ENCODE data around the gene PLEKHA5. TPM values are rescaled to one million over a fixed set of nuclear protein-coding genes. Genes with fewer than 3 reads are reported as not detected.
A peak's percentile ranks its signal among the peaks of the same experiment; 100 is the strongest.
"Not testable (repeated sequence)": the region's sequence is repeated elsewhere in the genome, so short reads cannot be mapped to it uniquely, and the experiment has no call there.

PLEKHA5 gene
- total and polyA plus RNA-seq, 2 experiments from 2014 or later = 82.8 to 112 TPM

DNA sequence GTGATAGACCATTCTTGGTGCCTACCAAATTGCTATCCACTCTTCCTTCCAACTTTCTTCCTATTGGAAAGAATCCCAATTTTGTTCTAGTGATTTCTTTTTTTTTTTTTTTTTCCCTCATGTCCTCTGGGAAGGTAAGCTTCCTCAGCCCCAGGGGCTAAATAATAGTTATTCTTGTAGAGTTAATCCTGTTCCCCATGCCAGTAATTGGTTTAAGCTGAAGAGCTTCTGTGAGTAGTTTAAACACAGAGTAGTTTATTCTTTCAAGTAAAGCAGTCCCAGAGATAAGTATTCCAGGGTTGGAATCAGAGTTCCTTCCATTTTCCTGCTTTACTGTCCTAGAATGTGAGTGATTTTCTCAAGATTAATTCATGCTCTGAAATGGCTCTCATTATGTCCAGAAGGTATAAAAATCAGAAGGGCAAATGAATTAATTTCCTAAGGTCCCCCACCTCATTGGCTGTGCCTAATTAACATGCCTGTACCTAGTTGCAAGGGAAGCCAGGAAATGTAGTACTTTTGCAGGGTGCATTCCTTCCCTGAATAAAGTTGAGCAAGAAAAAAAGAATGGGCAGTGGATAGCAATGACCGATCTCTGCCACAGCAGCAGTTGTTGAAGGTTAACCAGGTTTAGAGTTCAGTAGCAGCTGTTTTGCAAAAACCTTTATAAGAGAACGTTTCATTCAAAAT is 97.8 kb downstream of the PLEKHA5 start:
- peaks cover 24% of the 10 kb centered on the region for H3K9me3 Mint-ChIP-seq
- no peak overlapping the region for H3K4me3 Mint-ChIP-seq
- no peaks in the 10 kb centered on the region for H3K9me2 ChIP-seq (ENCODE audit: insufficient read depth)
- peak overlapping the region; percentile 74; the same call in 1 of the 2 replicates for H3K27ac Mint-ChIP-seq
- H3K4me3 ChIP-seq = no peak overlapping the region
- ATAC-seq (peak; percentile 58), DNase-seq (ENCODE audit: low spot score) (peak; percentile 24)
- no peaks in the 10 kb centered on the region; the same call in 1 of the 2 replicates for H3K36me3 ChIP-seq (ENCODE audit: insufficient read depth)
- H3K27me3 Mint-ChIP-seq (ENCODE audit: insufficient read depth, low read depth, poor library complexity) = peaks cover 5% of the 10 kb centered on the region
- H3K36me3 Mint-ChIP-seq (ENCODE audit: low read depth) = peaks cover 31% of the 10 kb centered on the region
- no peak overlapping the region for H2AFZ ChIP-seq
- H3F3A ChIP-seq (replicated peaks; ENCODE audit: low read depth) = no peaks in the 10 kb centered on the region
- peaks cover 24% of the 10 kb centered on the region for H3K4me1 Mint-ChIP-seq
- H4K20me1 ChIP-seq (replicated peaks; ENCODE audit: insufficient read depth) = peaks cover 2% of the 10 kb centered on the region; the same call in 1 of the 2 replicates
- H3K4me1 ChIP-seq (ENCODE audit: insufficient read depth) = peaks cover 17% of the 10 kb centered on the region
- H3K79me2 ChIP-seq (replicated peaks; ENCODE audit: insufficient read depth) = peaks cover 88% of the 10 kb centered on the region
- H3K27me3 ChIP-seq (ENCODE audit: insufficient read depth) = no peaks in the 10 kb centered on the region
- TF ChIP-seq, protein P1, sequence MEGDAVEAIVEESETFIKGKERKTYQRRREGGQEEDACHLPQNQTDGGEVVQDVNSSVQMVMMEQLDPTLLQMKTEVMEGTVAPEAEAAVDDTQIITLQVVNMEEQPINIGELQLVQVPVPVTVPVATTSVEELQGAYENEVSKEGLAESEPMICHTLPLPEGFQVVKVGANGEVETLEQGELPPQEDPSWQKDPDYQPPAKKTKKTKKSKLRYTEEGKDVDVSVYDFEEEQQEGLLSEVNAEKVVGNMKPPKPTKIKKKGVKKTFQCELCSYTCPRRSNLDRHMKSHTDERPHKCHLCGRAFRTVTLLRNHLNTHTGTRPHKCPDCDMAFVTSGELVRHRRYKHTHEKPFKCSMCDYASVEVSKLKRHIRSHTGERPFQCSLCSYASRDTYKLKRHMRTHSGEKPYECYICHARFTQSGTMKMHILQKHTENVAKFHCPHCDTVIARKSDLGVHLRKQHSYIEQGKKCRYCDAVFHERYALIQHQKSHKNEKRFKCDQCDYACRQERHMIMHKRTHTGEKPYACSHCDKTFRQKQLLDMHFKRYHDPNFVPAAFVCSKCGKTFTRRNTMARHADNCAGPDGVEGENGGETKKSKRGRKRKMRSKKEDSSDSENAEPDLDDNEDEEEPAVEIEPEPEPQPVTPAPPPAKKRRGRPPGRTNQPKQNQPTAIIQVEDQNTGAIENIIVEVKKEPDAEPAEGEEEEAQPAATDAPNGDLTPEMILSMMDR (conservative IDR thresholded peaks at IDR 0.05; ENCODE audit: low read depth in 2 of 2) = no peak
- TF ChIP-seq EZH2phosphoT487 (IDR thresholded peaks at IDR 0.05; ENCODE audit: unreplicated experiment) (no peak), NANOG (IDR thresholded peaks at IDR 0.05; ENCODE audit: borderline replicate concordance) (no peak), EZH2 (IDR thresholded peaks at IDR 0.05; ENCODE audit: low read depth, unreplicated experiment) (no peak)
- H3K27ac ChIP-seq (ENCODE audit: low read depth) = peak overlapping the region; percentile 6; the same call in 1 of the 2 replicates
- 0 out of 2 replicates have a peak overlapping the region, but pooled peaks have one; percentile 6 for H3K4me2 ChIP-seq

DNA sequence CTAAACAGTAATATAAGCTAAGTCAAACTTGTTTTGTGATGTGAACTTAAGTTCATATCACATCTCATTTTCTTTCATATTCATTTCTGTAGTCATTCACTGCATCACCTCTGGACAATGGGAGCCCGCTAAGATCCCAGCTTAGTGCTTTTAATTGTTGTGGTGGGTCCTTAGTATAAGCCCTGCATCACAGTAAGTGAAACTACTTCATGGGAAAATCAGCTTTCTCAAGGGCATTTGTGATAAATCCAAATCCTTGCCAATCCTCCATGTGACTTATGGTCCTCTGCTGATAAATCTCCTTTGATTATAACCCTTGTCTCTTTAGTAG is 98.3 kb downstream of the PLEKHA5 start:
- H3K36me3 ChIP-seq (ENCODE audit: insufficient read depth) = no peaks in the 10 kb centered on the region; the same call in 1 of the 2 replicates
- no peak overlapping the region for H2AFZ ChIP-seq
- no peak overlapping the region for H3K4me3 ChIP-seq
- H3F3A ChIP-seq (replicated peaks; ENCODE audit: low read depth) = no peaks in the 10 kb centered on the region
- peaks cover 87% of the 10 kb centered on the region for H3K79me2 ChIP-seq (replicated peaks; ENCODE audit: insufficient read depth)
- Mint-ChIP-seq H3K36me3 (ENCODE audit: low read depth) (peaks cover 31% of the 10 kb centered on the region), H3K27ac (peak overlapping the region; percentile 74; the same call in 1 of the 2 replicates), H3K9me3 (peaks cover 24% of the 10 kb centered on the region), H3K4me1 (peaks cover 25% of the 10 kb centered on the region), H3K4me3 (no peak overlapping the region), H3K27me3 (ENCODE audit: insufficient read depth, low read depth, poor library complexity) (peaks cover 5% of the 10 kb centered on the region)
- no peak for DNase-seq (ENCODE audit: low spot score)
- no peaks in the 10 kb centered on the region for H3K9me2 ChIP-seq (ENCODE audit: insufficient read depth)
- peaks cover 17% of the 10 kb centered on the region for H3K4me1 ChIP-seq (ENCODE audit: insufficient read depth)
- H3K27ac ChIP-seq (ENCODE audit: low read depth) = no peak overlapping the region
- TF ChIP-seq JUNB (IDR thresholded peaks at IDR 0.05; ENCODE audit: unreplicated experiment) (no peak), EZH2 (IDR thresholded peaks at IDR 0.05; ENCODE audit: low read depth, unreplicated experiment) (no peak), NANOG (IDR thresholded peaks at IDR 0.05; ENCODE audit: borderline replicate concordance) (no peak), POLR2AphosphoS5 (IDR thresholded peaks at IDR 0.05; ENCODE audit: low read depth) (no peak), ZNF114 (CRISPR knock-in tag; IDR thresholded peaks at IDR 0.05) (no peak)
- TF ChIP-seq, protein P2, sequence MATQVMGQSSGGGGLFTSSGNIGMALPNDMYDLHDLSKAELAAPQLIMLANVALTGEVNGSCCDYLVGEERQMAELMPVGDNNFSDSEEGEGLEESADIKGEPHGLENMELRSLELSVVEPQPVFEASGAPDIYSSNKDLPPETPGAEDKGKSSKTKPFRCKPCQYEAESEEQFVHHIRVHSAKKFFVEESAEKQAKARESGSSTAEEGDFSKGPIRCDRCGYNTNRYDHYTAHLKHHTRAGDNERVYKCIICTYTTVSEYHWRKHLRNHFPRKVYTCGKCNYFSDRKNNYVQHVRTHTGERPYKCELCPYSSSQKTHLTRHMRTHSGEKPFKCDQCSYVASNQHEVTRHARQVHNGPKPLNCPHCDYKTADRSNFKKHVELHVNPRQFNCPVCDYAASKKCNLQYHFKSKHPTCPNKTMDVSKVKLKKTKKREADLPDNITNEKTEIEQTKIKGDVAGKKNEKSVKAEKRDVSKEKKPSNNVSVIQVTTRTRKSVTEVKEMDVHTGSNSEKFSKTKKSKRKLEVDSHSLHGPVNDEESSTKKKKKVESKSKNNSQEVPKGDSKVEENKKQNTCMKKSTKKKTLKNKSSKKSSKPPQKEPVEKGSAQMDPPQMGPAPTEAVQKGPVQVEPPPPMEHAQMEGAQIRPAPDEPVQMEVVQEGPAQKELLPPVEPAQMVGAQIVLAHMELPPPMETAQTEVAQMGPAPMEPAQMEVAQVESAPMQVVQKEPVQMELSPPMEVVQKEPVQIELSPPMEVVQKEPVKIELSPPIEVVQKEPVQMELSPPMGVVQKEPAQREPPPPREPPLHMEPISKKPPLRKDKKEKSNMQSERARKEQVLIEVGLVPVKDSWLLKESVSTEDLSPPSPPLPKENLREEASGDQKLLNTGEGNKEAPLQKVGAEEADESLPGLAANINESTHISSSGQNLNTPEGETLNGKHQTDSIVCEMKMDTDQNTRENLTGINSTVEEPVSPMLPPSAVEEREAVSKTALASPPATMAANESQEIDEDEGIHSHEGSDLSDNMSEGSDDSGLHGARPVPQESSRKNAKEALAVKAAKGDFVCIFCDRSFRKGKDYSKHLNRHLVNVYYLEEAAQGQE (IDR thresholded peaks at IDR 0.05; ENCODE audit: unreplicated experiment) = no peak
- TF ChIP-seq, protein P3, sequence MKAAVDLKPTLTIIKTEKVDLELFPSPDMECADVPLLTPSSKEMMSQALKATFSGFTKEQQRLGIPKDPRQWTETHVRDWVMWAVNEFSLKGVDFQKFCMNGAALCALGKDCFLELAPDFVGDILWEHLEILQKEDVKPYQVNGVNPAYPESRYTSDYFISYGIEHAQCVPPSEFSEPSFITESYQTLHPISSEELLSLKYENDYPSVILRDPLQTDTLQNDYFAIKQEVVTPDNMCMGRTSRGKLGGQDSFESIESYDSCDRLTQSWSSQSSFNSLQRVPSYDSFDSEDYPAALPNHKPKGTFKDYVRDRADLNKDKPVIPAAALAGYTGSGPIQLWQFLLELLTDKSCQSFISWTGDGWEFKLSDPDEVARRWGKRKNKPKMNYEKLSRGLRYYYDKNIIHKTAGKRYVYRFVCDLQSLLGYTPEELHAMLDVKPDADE (IDR thresholded peaks at IDR 0.05) = no peak
- ATAC-seq = peak; percentile 22; the same call in 2 of the 3 replicates
- no peaks in the 10 kb centered on the region for H3K27me3 ChIP-seq (ENCODE audit: insufficient read depth)
- 0 out of 2 replicates have a peak overlapping the region, but pooled peaks have one; percentile 6 for H3K4me2 ChIP-seq
- peaks cover 2% of the 10 kb centered on the region; the same call in 1 of the 2 replicates for H4K20me1 ChIP-seq (replicated peaks; ENCODE audit: insufficient read depth)

DNA sequence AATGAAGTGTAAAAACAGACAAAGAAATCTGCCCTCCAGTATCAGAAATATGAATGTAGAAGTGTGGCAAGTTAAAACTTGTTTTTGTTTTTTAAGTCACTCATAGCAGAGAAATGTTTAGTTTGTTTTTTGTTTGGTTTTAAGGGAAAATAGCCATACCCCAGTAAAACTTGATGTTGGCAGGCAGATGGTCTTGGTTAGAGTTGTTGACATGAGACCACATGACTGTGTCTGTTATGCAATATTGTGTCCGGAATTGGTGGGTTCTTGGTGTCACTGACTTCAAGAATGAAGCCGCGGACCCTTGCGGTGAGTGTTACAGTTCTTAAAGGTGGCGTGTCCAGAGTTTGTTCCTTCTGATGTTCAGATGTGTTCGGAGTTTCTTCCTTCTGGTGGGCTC is 99.5 kb downstream of the PLEKHA5 start:
- not testable (repeated sequence) for H3F3A ChIP-seq (replicated peaks; ENCODE audit: low read depth); ATAC-seq; H3K36me3 ChIP-seq (ENCODE audit: insufficient read depth); H3K27ac ChIP-seq (ENCODE audit: low read depth); H3K27me3 ChIP-seq (ENCODE audit: insufficient read depth); DNase-seq (ENCODE audit: low spot score); H3K27me3 Mint-ChIP-seq (ENCODE audit: insufficient read depth, low read depth, poor library complexity); H4K20me1 ChIP-seq (replicated peaks; ENCODE audit: insufficient read depth); H3K4me3 ChIP-seq; H3K4me2 ChIP-seq; H3K27ac Mint-ChIP-seq; H2AFZ ChIP-seq; H3K9me2 ChIP-seq (ENCODE audit: insufficient read depth); H3K4me3 Mint-ChIP-seq
- Mint-ChIP-seq H3K36me3 (ENCODE audit: low read depth) (peaks cover 31% of the 10 kb centered on the region), H3K4me1 (peaks cover 32% of the 10 kb centered on the region), H3K9me3 (peaks cover 24% of the 10 kb centered on the region)
- Histone ChIP-seq H3K4me1 (ENCODE audit: insufficient read depth) (peaks cover 27% of the 10 kb centered on the region), H3K79me2 (replicated peaks; ENCODE audit: insufficient read depth) (peaks cover 87% of the 10 kb centered on the region)

Data from GM23338 (cell line).